HG03565 (cell line): ENCODE results near the gene ADORA3.
"Not testable (repeated sequence)": the region's sequence is repeated elsewhere in the genome, so short reads cannot be mapped to it uniquely, and the experiment has no call there.

Source experiments
- ATAC-seq: cut with Tn5 transposase; IDR thresholded peaks from one replicate; pipeline ENCODE4 v1.9.1; 2021; ENCODE audit warnings: mild to moderate bottlenecking, moderate library complexity; ENCODE audit not compliant: unreplicated experiment

The ADORA3 gene

GRCh38 chr1:111503585-111504060, at the start of gene ADORA3, which contains the start of gene TMIGD3:
ADORA3 (minus strand) TSS chr1:111503633; CDS start chr1:111503354, 279 bp downstream.
TMIGD3 (minus strand) TSS chr1:111503633; CDS start chr1:111503354, 279 bp downstream.
- ATAC-seq: no peak

- no peak for ATAC-seq
Measured at GRCh38 chr1:111553196-111553595, 49.8 kb upstream of the ADORA3 start.

GRCh38 chr1:111552587-111552986, 49.2 kb upstream of the ADORA3 start:
- no peak for ATAC-seq

GRCh38 chr1:111551623-111552411, 48.4 kb upstream of the ADORA3 start:
- no peak for ATAC-seq

GRCh38 chr1:111547786-111548185, 44.4 kb upstream of the ADORA3 start:
- not testable (repeated sequence) for ATAC-seq

GRCh38 chr1:111542187-111542586, 38.8 kb upstream of the ADORA3 start:
- no peak for ATAC-seq

GRCh38 chr1:111541721-111542120, 38.3 kb upstream of the ADORA3 start:
- ATAC-seq: no peak

- no peak for ATAC-seq
Measured at GRCh38 chr1:111540928-111541327, 37.5 kb upstream of the ADORA3 start.

- ATAC-seq: no peak
Measured at GRCh38 chr1:111538343-111539025, 35.1 kb upstream of the ADORA3 start.

GRCh38 chr1:111535256-111536191, 32.1 kb upstream of the ADORA3 start:
- no peak for ATAC-seq

- no peak for ATAC-seq
Measured at GRCh38 chr1:111520053-111520452, 16.6 kb upstream of the ADORA3 start.

- no peak for ATAC-seq
Measured at GRCh38 chr1:111517469-111518225, 14.2 kb upstream of the ADORA3 start.

- no peak for ATAC-seq
Measured at GRCh38 chr1:111516005-111516535, 12.6 kb upstream of the ADORA3 start.

- no peak for ATAC-seq
Measured at GRCh38 chr1:111515291-111516004, 12.0 kb upstream of the ADORA3 start.

GRCh38 chr1:111513410-111514020, 10.1 kb upstream of the ADORA3 start:
- ATAC-seq: no peak

GRCh38 chr1:111512931-111513330, 9.5 kb upstream of the ADORA3 start:
- ATAC-seq: no peak

GRCh38 chr1:111512132-111512889, 8.9 kb upstream of the ADORA3 start:
- ATAC-seq: no peak

GRCh38 chr1:111511370-111511769, 7.9 kb upstream of the ADORA3 start:
- ATAC-seq: no peak
